ENCODE measurements around the gene CFAP61. TPM values are rescaled to one million over a fixed set of nuclear protein-coding genes. Genes with fewer than 3 reads are reported as not detected.
A peak's percentile ranks its signal among the peaks of the same experiment; 100 is the strongest.

CFAP61 gene
- total RNA-seq, 2 experiments from 2014 or later, result not detected

DNA sequence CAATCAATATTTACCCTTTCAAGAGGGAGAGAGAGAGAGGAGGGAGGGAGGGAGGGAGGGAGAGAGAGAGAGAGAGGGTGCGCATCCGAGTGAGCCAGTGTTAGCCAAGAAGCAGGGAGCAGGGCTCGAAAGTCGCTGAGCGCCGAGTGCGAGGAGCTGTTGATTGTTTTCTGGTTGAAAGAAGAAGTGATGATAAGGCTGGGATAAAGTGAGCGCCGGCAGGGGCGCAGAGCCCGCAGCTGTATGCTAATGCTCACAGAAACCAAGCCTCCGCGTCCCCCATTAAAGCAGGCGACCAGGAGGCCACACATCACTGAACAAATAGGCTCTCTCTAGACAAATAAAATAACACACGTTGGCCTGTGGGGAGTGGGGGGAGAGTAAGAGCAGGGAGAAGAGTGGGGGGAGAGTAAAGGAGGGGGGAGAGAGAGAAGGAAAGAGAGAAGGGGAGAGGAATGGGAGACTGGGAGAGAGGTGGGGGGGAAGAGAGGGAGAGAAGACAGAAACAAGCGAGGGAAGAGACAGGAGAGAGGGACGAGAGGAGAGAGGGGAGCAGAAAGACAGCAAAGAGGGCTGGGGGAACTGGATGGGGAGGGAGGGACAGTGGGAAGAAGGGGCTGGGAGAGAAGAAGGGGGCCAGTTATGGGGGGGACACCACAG is 310.6 kb downstream of the CFAP61 start:
- peaks cover 68% of the 10 kb centered on the region for H3K27me3 Mint-ChIP-seq

DNA sequence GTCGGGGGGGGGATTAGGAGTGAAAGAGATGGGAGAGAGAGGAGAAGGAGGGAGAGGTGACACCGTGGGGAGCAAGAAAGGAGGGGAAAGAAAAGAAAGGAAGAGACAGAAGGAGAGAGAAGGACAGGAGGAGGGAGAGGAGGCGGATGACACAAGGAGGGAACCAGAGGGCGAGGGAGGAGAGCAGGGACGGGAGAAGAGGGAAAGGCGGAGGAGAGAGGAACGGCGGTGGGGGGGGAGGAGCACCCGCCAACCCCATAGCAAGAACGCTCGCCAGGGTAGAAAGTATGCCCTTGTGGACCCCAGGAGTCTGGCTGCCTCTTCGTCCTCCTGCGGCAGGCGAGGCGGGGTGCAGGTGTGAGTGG is 311.1 kb downstream of the CFAP61 start:
- no peak overlapping the region for H3K4me3 Mint-ChIP-seq
- no peak overlapping the region for H3K27ac Mint-ChIP-seq
- peaks cover 10% of the 10 kb centered on the region for H3K4me1 Mint-ChIP-seq
- CTCF ChIA-PET, result no interaction called here
- H3K9me3 Mint-ChIP-seq, result no peaks in the 10 kb centered on the region
- peaks cover 68% of the 10 kb centered on the region for H3K27me3 Mint-ChIP-seq
- POLR2A ChIA-PET, result no interaction called here
- no peaks in the 10 kb centered on the region for H3K36me3 Mint-ChIP-seq (ENCODE audit: low read depth)
- DNase-seq, result no peak

More for the DNA sequence above, 310.6 kb downstream of the CFAP61 start:
- DNase-seq, result no peak
- ChIA-PET POLR2A (no interaction called here), CTCF (no interaction called here)
- peaks cover 10% of the 10 kb centered on the region for H3K4me1 Mint-ChIP-seq
- no peak overlapping the region for H3K4me3 Mint-ChIP-seq
- H3K9me3 Mint-ChIP-seq, result no peaks in the 10 kb centered on the region
- H3K27ac Mint-ChIP-seq, result no peak overlapping the region
- H3K36me3 Mint-ChIP-seq (ENCODE audit: low read depth), result no peaks in the 10 kb centered on the region

DNA sequence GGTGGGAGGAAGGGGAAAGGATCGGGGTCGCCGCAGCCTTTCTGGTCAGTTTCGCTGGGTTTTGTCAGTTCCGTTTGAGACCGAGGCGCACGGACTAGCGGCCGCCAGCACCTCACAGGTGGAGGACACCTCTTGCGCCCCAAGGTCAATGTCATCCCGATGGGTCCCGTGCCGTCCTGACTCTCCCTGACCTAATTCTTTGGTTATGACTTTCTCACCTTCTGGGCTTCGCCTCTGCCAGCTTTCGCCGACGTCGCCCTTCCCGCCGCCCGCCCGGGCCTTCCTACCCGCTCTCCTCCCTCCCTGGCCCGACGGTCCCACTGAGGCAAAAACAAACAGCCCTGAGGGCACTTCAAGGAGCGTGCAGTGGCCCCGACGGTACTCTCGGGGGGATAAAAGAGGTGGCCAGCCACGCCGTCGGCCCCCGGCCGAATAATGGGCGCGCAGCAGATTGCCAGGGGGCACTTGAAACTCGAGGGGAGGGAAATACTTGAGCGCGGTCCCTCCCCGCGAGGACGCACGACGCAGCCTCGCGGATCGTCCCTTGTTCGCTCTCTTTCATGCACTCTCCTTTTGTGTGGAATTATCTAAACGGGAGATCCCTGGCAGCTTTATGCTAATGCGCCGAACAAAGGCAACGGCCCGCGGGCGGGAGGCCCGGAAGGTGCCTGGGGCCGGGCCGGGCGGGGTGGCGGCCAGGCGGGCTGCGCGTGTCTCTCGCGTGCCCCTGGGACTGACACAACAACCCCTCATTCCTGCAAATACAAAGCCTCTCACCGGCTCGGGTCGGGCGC is 311.7 kb downstream of the CFAP61 start:
- Mint-ChIP-seq H3K4me3 (no peak overlapping the region), H3K9me3 (no peaks in the 10 kb centered on the region), H3K4me1 (peaks cover 10% of the 10 kb centered on the region), H3K27ac (no peak overlapping the region), H3K36me3 (ENCODE audit: low read depth) (no peaks in the 10 kb centered on the region), H3K27me3 (peaks cover 68% of the 10 kb centered on the region)
- POLR2A ChIA-PET, result no interaction called here
- CTCF ChIA-PET, result no interaction called here
- no peak for DNase-seq

DNA sequence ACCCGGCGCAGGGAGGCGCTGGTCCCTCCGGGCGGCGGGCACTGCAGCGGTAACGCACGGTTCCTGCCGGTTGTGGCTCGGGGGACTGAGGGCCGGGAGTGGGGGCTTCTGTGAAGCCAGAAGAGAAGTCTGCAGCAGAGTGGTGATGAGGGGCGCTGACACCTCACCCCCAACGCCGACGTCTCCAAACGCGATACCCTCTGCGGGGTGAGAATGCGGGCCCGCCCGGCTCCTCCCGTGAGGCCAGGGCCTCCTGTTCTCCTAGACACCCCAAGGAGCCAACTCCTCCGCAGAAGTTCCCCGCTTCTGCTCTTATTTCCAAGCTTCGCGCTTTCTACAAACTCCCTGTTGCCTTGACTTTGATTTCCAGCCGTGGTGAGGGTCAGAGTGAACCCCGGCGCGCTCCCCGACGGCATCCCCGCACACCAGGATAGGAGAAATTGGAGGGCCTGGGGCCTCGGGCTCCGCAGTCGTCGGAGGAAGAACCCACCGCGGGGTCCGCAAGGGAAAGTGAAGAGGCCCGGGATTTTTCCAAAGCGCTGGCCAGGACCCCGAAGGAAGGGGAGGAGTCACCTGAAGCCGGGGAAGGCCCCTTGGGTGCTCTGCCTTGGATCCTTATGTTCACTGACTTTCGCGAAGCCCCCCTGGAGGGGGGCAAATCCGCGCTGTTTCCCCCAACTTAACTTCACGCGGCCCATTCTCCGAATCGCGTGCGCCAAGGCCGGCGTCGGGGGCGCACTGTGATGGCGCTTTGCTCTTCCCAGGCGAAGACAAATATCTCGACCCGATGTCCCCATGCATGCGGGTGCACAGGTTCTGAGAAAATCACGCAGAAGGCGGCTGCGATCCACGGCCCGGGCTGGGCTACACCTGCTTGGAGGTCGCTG is 312.5 kb downstream of the CFAP61 start:
- Mint-ChIP-seq H3K36me3 (ENCODE audit: low read depth) (peaks cover under 1% of the 10 kb centered on the region), H3K9me3 (no peaks in the 10 kb centered on the region), H3K4me3 (no peak overlapping the region), H3K4me1 (peaks cover 10% of the 10 kb centered on the region), H3K27ac (no peak overlapping the region), H3K27me3 (peaks cover 65% of the 10 kb centered on the region)
- ChIA-PET CTCF (no interaction called here), POLR2A (no interaction called here)
- DNase-seq, result no peak

GRCh38 chr20:20365480-20366161 is 313.3 kb downstream of the CFAP61 start:
- no peak for DNase-seq
- Mint-ChIP-seq H3K27ac (no peak overlapping the region), H3K36me3 (ENCODE audit: low read depth) (peaks cover 2% of the 10 kb centered on the region), H3K27me3 (peaks cover 67% of the 10 kb centered on the region), H3K9me3 (no peaks in the 10 kb centered on the region), H3K4me3 (no peak overlapping the region), H3K4me1 (peaks cover 10% of the 10 kb centered on the region)
- ChIA-PET CTCF (no interaction called here), POLR2A (no interaction called here)

DNA sequence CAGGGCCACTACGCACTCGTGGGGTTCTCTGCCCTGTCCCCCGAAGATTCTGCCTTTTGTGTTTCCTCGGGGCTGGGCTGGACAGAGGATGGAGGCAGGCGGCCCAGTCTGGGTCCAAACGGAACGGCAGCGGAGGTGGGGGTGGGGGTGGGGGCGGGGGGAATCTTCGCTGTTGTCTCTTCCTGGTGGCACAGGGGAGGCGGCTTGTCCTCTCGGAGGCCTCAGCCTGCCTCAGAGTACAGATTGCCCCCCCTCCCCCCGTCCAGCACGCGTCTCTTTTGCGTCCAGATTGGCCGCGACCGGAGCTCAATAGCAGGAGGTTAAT is 314.2 kb downstream of the CFAP61 start:
- peaks cover 8% of the 10 kb centered on the region for H3K4me1 Mint-ChIP-seq

GRCh38 chr20:20366876-20367574 is 314.7 kb downstream of the CFAP61 start:
- H3K27ac Mint-ChIP-seq, result no peak overlapping the region
- H3K4me1 Mint-ChIP-seq, result peaks cover 8% of the 10 kb centered on the region
- peaks cover 66% of the 10 kb centered on the region for H3K27me3 Mint-ChIP-seq
- peaks cover 2% of the 10 kb centered on the region for H3K36me3 Mint-ChIP-seq (ENCODE audit: low read depth)
- DNase-seq, result no peak
- no peak overlapping the region for H3K4me3 Mint-ChIP-seq
- H3K9me3 Mint-ChIP-seq, result no peaks in the 10 kb centered on the region
- POLR2A ChIA-PET, result no interaction called here
- CTCF ChIA-PET, result no interaction called here

More for the DNA sequence above, 314.2 kb downstream of the CFAP61 start:
- Mint-ChIP-seq H3K27ac (no peak overlapping the region), H3K9me3 (no peaks in the 10 kb centered on the region), H3K27me3 (peaks cover 65% of the 10 kb centered on the region), H3K4me3 (no peak overlapping the region), H3K36me3 (ENCODE audit: low read depth) (peaks cover 2% of the 10 kb centered on the region)
- DNase-seq, result no peak
- POLR2A ChIA-PET, result no interaction called here
- CTCF ChIA-PET, result no interaction called here

- POLR2A ChIA-PET, result no interaction called here
These were observed 315.5 kb downstream of the CFAP61 start, which contains the start of gene INSM1 for GRCh38 chr20:20367575-20368417. TSS of gene INSM1 (plus strand) at chr20:20368104. CDS start at chr20:20368268, 164 bp downstream.

GRCh38 chr20:20368418-20369249 is 316.3 kb downstream of the CFAP61 start:
- POLR2A ChIA-PET, result no interaction called here
- peaks cover 2% of the 10 kb centered on the region for H3K36me3 Mint-ChIP-seq (ENCODE audit: low read depth)
- peaks cover 67% of the 10 kb centered on the region for H3K27me3 Mint-ChIP-seq
- H3K4me1 Mint-ChIP-seq, result peaks cover 8% of the 10 kb centered on the region
- H3K27ac Mint-ChIP-seq, result no peak overlapping the region
- CTCF ChIA-PET, result no interaction called here
- no peak overlapping the region for H3K4me3 Mint-ChIP-seq
- no peaks in the 10 kb centered on the region for H3K9me3 Mint-ChIP-seq
- no peak for DNase-seq

More at GRCh38 chr20:20367575-20368417, 315.5 kb downstream of the CFAP61 start, which contains the start of gene INSM1:
- Mint-ChIP-seq H3K9me3 (no peaks in the 10 kb centered on the region), H3K36me3 (ENCODE audit: low read depth) (peaks cover 2% of the 10 kb centered on the region), H3K27me3 (peaks cover 66% of the 10 kb centered on the region), H3K27ac (peak within 1 kb of the TSS; percentile 54), H3K4me1 (peaks cover 8% of the 10 kb centered on the region), H3K4me3 (peak within 1 kb of the TSS; percentile 43)
- CTCF ChIA-PET, result no interaction called here
- no peak for DNase-seq

GRCh38 chr20:20369250-20370093 is 317.1 kb downstream of the CFAP61 start:
- H3K27me3 Mint-ChIP-seq, result peaks cover 68% of the 10 kb centered on the region
- POLR2A ChIA-PET, result no interaction called here
- no peak for DNase-seq

More at GRCh38 chr20:20369250-20370093, 317.1 kb downstream of the CFAP61 start:
- peaks cover 8% of the 10 kb centered on the region for H3K4me1 Mint-ChIP-seq
- H3K36me3 Mint-ChIP-seq (ENCODE audit: low read depth), result peaks cover 2% of the 10 kb centered on the region
- no peak overlapping the region for H3K27ac Mint-ChIP-seq
- peak overlapping the region; percentile 24 for H3K4me3 Mint-ChIP-seq
- CTCF ChIA-PET, result interaction anchor here (0.6 kb wide), 2 partner anchors 385 to 449 kb away, joined by 3 read pairs; no protein-coding TSS in a partner anchor
- no peaks in the 10 kb centered on the region for H3K9me3 Mint-ChIP-seq

Data from activated CD4-positive, alpha-beta memory T cell treated with anti-CD3 and anti-CD28 coated beads, Interleukin-2, amount 10 ng/mL, durations not matched to agents 7 days and 5 days (primary cell).